GM18867 (cell line): Measurements from ENCODE around the gene TGM5.
A peak's percentile ranks its signal among the peaks of the same experiment; 100 is the strongest.
"Not testable (repeated sequence)": the region's sequence is repeated elsewhere in the genome, so short reads cannot be mapped to it uniquely, and the experiment has no call there.

ENCODE experiments used
- ATAC-seq: cut with Tn5 transposase; IDR thresholded peaks from one replicate; pipeline ENCODE4 v1.9.1; 2021; ENCODE audit warnings: mild to moderate bottlenecking, moderate library complexity; ENCODE audit not compliant: unreplicated experiment

The TGM5 gene

GRCh38 chr15:43276563-43277200, 10.0 kb upstream of the TGM5 start:
- ATAC-seq: no peak

- ATAC-seq: no peak
These were observed 9.2 kb upstream of the TGM5 start for GRCh38 chr15:43275740-43276562.

- no peak for ATAC-seq
These were observed 7.4 kb upstream of the TGM5 start for GRCh38 chr15:43274136-43274535.

GRCh38 chr15:43273243-43273642, 6.5 kb upstream of the TGM5 start:
- no peak for ATAC-seq

- ATAC-seq: not testable (repeated sequence)
These were observed 5.2 kb upstream of the TGM5 start for GRCh38 chr15:43271908-43272307.

- no peak for ATAC-seq
These were observed 4.1 kb upstream of the TGM5 start for GRCh38 chr15:43270676-43271306.

- ATAC-seq: no peak
These were observed 3.5 kb upstream of the TGM5 start for GRCh38 chr15:43270113-43270665.

GRCh38 chr15:43268111-43269105, 1.7 kb upstream of the TGM5 start:
- no peak for ATAC-seq

- no peak for ATAC-seq
These were observed 711 bp upstream of the TGM5 start for GRCh38 chr15:43267439-43267838.

GRCh38 chr15:43266386-43266785, 342 bp downstream of the TGM5 start:
- ATAC-seq: no peak

GRCh38 chr15:43260011-43260615, 6.6 kb downstream of the TGM5 start:
- no peak for ATAC-seq

- ATAC-seq: no peak
These were observed 7.9 kb downstream of the TGM5 start for GRCh38 chr15:43258781-43259180.

GRCh38 chr15:43256341-43256740, 10.4 kb downstream of the TGM5 start:
- no peak for ATAC-seq

GRCh38 chr15:43255376-43255775, 11.4 kb downstream of the TGM5 start:
- ATAC-seq: no peak

GRCh38 chr15:43253431-43254403, 13.0 kb downstream of the TGM5 start:
- peak; percentile 40 for ATAC-seq

- ATAC-seq: no peak
These were observed 14.9 kb downstream of the TGM5 start for GRCh38 chr15:43251871-43252250.

GRCh38 chr15:43251185-43251870, 15.4 kb downstream of the TGM5 start:
- ATAC-seq: no peak

- no peak for ATAC-seq
These were observed 15.9 kb downstream of the TGM5 start for GRCh38 chr15:43250785-43251184.
